DND-41 (cell line): Measurements from ENCODE around the gene SIDT1.

Experiments
- ATAC-seq: fragments of 200-7000 bp; cut with Tn5 transposase; 3 replicates; pipeline ENCODE4 v1.9.1; 2021; ENCODE audit warnings: low read depth; ENCODE audit not compliant: insufficient read depth
- DNase-seq: peaks from one replicate; pipeline ENCODE4 v3.0.0-alpha.2; 2020
- H2AFZ ChIP-seq: 2 replicates; pipeline ENCODE4 v1.6.0; 2012; ENCODE audit warnings: low read depth, low read length
- H3K27ac ChIP-seq: 2 replicates; pipeline ENCODE4 v1.5.1; 2012; ENCODE audit warnings: low read length, inconsistent platforms
- H3K27me3 ChIP-seq: fragments of 200-600 bp; sonication (generic); 2 replicates; pipeline ENCODE4 v1.6.0; 2012; ENCODE audit warnings: low read length, mild to moderate bottlenecking, inconsistent platforms; ENCODE audit not compliant: insufficient read depth, poor library complexity
- H3K36me3 ChIP-seq: 2 replicates; pipeline ENCODE4 v1.5.1; 2012; ENCODE audit warnings: low read length, inconsistent platforms; ENCODE audit not compliant: insufficient read depth
- H3K4me1 ChIP-seq: 2 replicates; pipeline ENCODE4 v1.5.1; 2012; ENCODE audit warnings: mild to moderate bottlenecking, low read length; ENCODE audit not compliant: insufficient read depth
- H3K4me2 ChIP-seq: 2 replicates; pipeline ENCODE4 v1.6.0; 2012; ENCODE audit warnings: mild to moderate bottlenecking, moderate library complexity, low read length, inconsistent platforms; ENCODE audit not compliant: insufficient read depth
- H3K4me3 ChIP-seq, 2 experiments: fragments of 200-600 bp in 1 of 2; shearing (Covaris generic) in 1 of 2; 2 replicates each; pipeline ENCODE4 v1.5.1; 2012 to 2016; ENCODE audit warnings: inconsistent platforms in 2 of 2, low read length in 2 of 2, mild to moderate bottlenecking in 2 of 2, low read depth in 1 of 2, moderate library complexity in 1 of 2
- H3K79me2 ChIP-seq: 2 replicates; pipeline ENCODE4 v1.6.0; 2012; ENCODE audit warnings: low read length, inconsistent platforms; ENCODE audit not compliant: insufficient read depth
- H3K9ac ChIP-seq: 2 replicates; pipeline ENCODE4 v1.6.0; 2012; ENCODE audit warnings: low read depth, mild to moderate bottlenecking, inconsistent platforms, low read length, moderate library complexity
- H3K9me3 ChIP-seq: 2 replicates; pipeline ENCODE4 v1.5.1; 2012; ENCODE audit warnings: low read length, moderate library complexity, mild to moderate bottlenecking, inconsistent platforms; ENCODE audit not compliant: insufficient read depth, severe bottlenecking
- H4K20me1 ChIP-seq: 2 replicates; pipeline ENCODE4 v1.6.0; 2012; ENCODE audit warnings: low read length; ENCODE audit not compliant: insufficient read depth
- CTCF ChIP-seq: IDR thresholded peaks from 2 replicates; pipeline ENCODE4 v1.5.1; 2012; ENCODE audit warnings: borderline replicate concordance, low read length, moderate library complexity, mild to moderate bottlenecking; ENCODE audit not compliant: poor library complexity, severe bottlenecking; ENCODE audit errors: extremely low read depth
- EZH2 ChIP-seq: IDR thresholded peaks from 3 replicates; pipeline ENCODE4 v1.6.1; 2012; ENCODE audit warnings: borderline replicate concordance, low read depth, mild to moderate bottlenecking, moderate library complexity, low read length, inconsistent platforms; ENCODE audit not compliant: severe bottlenecking

SIDT1 gene

GRCh38 chr3:113571360-113571759 lies 39.0 kb downstream of the SIDT1 start:
- no peak for TF ChIP-seq EZH2
- TF ChIP-seq CTCF = no peak
- Histone ChIP-seq H3K4me2 (no peak overlapping the region), H2AFZ (no peak overlapping the region), H3K79me2 (no peaks in the 10 kb centered on the region), H3K9ac (no peak overlapping the region), H3K4me3 (no peak overlapping the region), H3K36me3 (no peaks in the 10 kb centered on the region), H3K27ac (no peak overlapping the region), H3K27me3 (no peaks in the 10 kb centered on the region), H3K9me3 (no peaks in the 10 kb centered on the region), H4K20me1 (no peaks in the 10 kb centered on the region), H3K4me1 (no peaks in the 10 kb centered on the region)
- ATAC-seq (no peak), DNase-seq (no peak)

GRCh38 chr3:113573728-113574127 lies 41.4 kb downstream of the SIDT1 start:
- no peak for ATAC-seq
- no peaks in the 10 kb centered on the region for H3K79me2 ChIP-seq
- H3K27ac ChIP-seq = no peak overlapping the region
- no peaks in the 10 kb centered on the region for H3K27me3 ChIP-seq
- no peaks in the 10 kb centered on the region for H3K36me3 ChIP-seq
- no peaks in the 10 kb centered on the region for H3K9me3 ChIP-seq
- no peak for TF ChIP-seq CTCF
- no peak for TF ChIP-seq EZH2
- no peak for DNase-seq
- H3K9ac ChIP-seq = no peak overlapping the region
- H3K4me1 ChIP-seq = peaks cover 4% of the 10 kb centered on the region
- no peaks in the 10 kb centered on the region for H4K20me1 ChIP-seq
- no peak overlapping the region for H3K4me3 ChIP-seq
- H3K4me2 ChIP-seq = no peak overlapping the region
- no peak overlapping the region for H2AFZ ChIP-seq

GRCh38 chr3:113574213-113574612 lies 41.9 kb downstream of the SIDT1 start:
- no peak overlapping the region for H3K4me2 ChIP-seq
- no peak overlapping the region for H3K9ac ChIP-seq
- H3K9me3 ChIP-seq = no peaks in the 10 kb centered on the region
- H3K4me3 ChIP-seq = no peak overlapping the region
- DNase-seq = no peak
- H3K27me3 ChIP-seq = no peaks in the 10 kb centered on the region
- no peaks in the 10 kb centered on the region for H3K79me2 ChIP-seq
- TF ChIP-seq EZH2 = no peak
- TF ChIP-seq CTCF = no peak
- H3K36me3 ChIP-seq = no peaks in the 10 kb centered on the region
- no peaks in the 10 kb centered on the region for H4K20me1 ChIP-seq
- H3K4me1 ChIP-seq = peaks cover 4% of the 10 kb centered on the region
- no peak for ATAC-seq
- no peak overlapping the region for H3K27ac ChIP-seq
- no peak overlapping the region for H2AFZ ChIP-seq

- no peak overlapping the region for H3K4me3 ChIP-seq
- H3K27ac ChIP-seq = no peak overlapping the region
- no peak for DNase-seq
These were observed 42.9 kb downstream of the SIDT1 start for GRCh38 chr3:113575206-113575605.

More at GRCh38 chr3:113575206-113575605, 42.9 kb downstream of the SIDT1 start:
- no peak for ATAC-seq
- Histone ChIP-seq H3K27me3 (no peaks in the 10 kb centered on the region), H2AFZ (no peak overlapping the region), H3K9ac (no peak overlapping the region), H3K9me3 (no peaks in the 10 kb centered on the region), H4K20me1 (no peaks in the 10 kb centered on the region), H3K36me3 (no peaks in the 10 kb centered on the region), H3K4me2 (no peak overlapping the region), H3K79me2 (no peaks in the 10 kb centered on the region), H3K4me1 (peaks cover 4% of the 10 kb centered on the region)
- TF ChIP-seq CTCF (no peak), EZH2 (no peak)
